22Rv1 (cell line): ENCODE results near the gene CDYL.

Experiments
- H3K27ac ChIP-seq: fragments of 450-650 bp; 2 replicates; pipeline ENCODE4 v1.5.1; 2017
- CTCF ChIP-seq: fragments of 450-650 bp; IDR thresholded peaks from 2 replicates; pipeline ENCODE4 v1.5.1; 2017; ENCODE audit warnings: mild to moderate bottlenecking
- ZFX ChIP-seq: fragments of 450-650 bp; IDR thresholded peaks from 2 replicates; pipeline ENCODE4 v1.6.1; 2017; ENCODE audit warnings: antibody characterized with exemption, borderline replicate concordance

Gene CDYL

DNA sequence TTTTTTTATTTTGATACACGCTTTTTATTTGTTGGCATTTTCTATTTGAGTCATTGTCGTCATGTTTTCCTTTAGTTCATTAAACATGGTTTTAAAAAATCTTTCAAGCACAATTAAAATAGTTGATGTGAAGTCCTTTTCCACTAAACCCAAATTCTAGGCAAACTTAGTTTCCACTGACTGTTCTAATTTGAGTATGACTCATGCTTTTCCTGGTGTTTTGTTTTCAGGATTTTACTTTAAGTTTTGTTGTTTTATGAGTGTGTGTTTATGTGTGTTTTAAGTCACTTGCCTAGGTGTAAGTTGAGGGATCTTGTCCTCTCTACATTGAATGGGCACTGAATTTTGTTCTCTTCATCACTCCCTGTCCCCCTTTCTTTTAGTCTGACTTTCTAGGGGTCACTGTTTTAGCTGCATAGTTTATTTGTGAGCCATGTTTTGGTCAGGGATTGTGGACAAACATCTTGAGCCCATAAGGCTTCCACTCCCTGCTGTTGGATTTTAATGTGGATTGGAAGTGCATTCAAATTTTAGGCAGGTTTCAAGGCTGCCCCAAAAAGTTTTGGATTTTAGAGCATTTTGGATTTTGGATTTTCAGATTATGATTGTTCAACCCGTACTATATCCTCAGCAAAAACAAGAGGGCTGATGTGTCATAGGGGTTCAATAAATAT, 94.8 kb downstream of the CDYL start:
- H3K27ac ChIP-seq: no peak overlapping the region
- no peak for TF ChIP-seq ZFX
- no peak for TF ChIP-seq CTCF

DNA sequence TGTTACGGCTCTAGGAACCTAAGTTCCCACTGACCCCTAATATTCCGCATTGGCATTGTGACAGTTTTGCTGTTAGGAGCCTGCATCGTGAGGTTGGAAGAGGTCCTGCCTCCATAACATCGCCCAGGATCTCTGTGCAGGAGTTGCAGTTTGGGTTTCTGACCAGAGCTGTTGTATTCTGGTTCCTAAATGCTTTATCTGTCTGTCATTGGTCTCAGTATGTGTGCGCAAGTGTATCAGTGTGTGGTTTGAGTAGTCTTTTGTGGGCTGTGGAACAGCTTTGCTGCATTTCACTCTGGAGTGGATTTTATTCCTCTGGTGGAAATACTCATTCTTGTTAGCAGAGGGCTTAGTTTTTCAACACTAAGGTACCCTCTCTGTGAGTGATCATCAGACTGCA, 95.6 kb downstream of the CDYL start:
- no peak overlapping the region for H3K27ac ChIP-seq
- no peak for TF ChIP-seq CTCF
- no peak for TF ChIP-seq ZFX

DNA sequence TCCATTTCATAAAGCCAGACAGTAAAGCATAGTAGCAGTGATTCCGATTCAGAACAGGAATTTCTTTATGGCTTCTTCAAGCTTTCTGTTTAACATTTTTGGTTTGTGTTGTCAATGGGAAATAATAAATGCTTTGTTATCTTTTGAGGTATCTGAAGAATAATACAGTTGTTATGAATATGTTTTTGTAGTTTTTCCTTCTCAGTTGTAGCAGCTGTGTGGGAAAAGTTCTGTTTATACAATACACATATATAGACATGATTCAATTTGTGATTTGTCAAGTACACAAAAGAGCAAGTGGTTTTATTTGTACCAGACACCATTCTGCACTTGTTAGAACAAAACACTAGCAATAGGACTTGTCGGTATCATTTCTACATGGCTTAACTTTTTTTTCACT, 96.6 kb downstream of the CDYL start:
- H3K27ac ChIP-seq: no peak overlapping the region
- TF ChIP-seq CTCF (no peak), ZFX (no peak)

DNA sequence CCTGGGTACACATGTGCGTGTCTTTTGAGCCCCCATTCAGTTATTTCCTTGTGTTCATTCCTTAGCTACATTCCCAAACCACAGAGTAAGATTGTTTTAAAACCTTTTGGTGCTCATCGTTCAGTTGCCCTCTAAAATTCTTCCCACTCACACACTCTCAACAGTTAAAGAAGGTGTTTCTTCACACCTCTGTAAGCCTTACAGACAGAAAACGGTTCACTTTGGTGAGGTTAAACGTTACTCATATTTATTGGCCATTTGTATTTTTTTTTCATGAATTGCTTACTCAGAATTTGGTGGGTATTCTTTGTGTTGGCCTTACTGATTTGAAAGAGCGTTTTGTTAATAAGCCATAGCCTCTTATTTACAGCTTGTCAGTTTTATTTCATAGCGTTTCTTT, 97.7 kb downstream of the CDYL start:
- TF ChIP-seq ZFX (no peak), CTCF (no peak)
- H3K27ac ChIP-seq: no peak overlapping the region

DNA sequence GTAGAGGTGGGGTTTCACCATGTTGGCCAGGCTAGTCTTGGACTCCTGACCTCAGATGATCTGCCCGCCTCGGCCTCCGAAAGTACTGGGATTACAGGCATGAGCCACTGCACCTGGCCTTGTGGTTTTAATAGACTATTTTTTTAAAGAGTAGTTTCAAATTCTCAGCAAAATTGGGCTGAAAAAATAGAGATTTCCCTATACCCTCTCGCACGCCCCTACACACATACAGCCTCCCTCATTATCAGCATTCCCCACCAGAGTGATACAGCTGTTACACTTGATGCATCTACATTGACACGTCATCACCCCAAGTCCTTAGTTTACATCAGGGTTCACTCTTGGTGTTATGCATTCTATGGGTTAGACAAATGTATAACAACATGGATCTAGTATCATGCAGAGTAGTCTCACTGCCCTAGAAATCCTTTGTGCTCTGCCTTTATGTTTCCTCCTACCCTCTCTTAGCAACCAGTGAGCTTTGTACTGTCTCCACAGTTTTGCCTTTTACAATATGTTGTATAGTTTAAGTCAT, 103.6 kb downstream of the CDYL start:
- H3K27ac ChIP-seq: no peak overlapping the region
- TF ChIP-seq ZFX (no peak), CTCF (no peak)

DNA sequence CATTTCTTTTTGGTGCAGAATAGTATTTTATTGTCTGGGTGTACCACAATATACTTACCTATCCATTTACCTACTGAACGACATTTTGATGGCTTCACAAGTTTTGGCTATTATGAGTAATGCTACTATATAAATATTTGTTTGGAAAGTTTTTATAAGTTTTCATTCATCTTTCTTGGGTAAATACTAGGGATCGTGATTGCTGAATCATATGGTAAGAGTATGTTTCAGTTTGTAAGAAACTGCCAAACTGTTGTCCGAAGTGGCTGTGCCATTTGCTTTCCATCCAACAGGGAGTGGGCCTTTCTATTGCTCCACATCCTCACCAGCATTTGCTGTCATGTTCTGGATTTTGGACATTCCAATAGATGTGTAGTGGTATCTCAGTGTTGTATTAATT, 104.2 kb downstream of the CDYL start:
- TF ChIP-seq CTCF (no peak), ZFX (no peak)
- no peak overlapping the region for H3K27ac ChIP-seq

- no peak overlapping the region for H3K27ac ChIP-seq
- TF ChIP-seq CTCF: no peak
- no peak for TF ChIP-seq ZFX
These were observed 107.1 kb downstream of the CDYL start for GRCh38 chr6:4883298-4883697.
